ENCODE results near the gene VCX.
"Not testable (repeated sequence)": the region's sequence is repeated elsewhere in the genome, so short reads cannot be mapped to it uniquely, and the experiment has no call there.

VCX gene

DNA sequence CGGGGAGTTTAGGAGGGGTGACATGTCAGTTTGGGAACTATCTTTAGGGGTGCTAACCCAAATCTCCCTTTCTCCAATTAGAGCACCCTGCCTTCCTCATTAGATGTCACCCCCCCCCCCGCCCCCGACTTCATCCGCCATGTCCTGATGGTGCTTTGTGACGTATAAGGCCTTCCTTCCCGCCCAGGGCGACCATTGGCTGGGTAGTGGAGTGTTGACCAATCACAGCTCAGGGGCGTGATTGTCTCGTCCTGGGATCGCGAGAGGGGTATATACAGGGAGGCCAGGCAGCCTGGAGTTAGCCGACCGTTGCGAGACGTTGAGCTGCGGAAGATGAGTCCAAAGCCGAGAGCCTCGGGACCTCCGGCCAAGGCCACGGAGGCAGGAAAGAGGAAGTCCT, at the start of gene VCX:
Gene VCX (plus strand): TSS at position 301 of the 400 bp plus-strand sequence. CDS start 33 bp downstream, at position 334.
- DNase-seq (ENCODE audit: low spot score): not testable (repeated sequence)

DNA sequence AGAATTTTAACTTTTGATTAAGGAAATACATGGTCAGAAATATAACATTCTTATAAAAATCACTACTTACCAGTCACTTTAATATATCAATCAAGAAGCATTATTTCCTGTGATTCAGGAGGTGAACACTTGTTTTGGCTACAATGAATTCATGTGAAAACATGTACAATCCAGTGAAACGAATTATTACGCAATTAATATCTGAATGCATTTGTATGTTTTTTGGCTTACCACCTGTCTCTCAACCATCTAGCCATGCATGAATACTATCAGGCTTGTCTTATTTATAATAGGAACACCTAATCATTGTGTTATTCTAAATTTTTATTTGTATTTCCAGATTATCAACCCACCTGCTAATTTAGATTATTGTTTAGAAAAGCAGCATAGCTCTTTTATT, 44.6 kb upstream of the VCX start:
- no peak for DNase-seq (ENCODE audit: low spot score)

DNA sequence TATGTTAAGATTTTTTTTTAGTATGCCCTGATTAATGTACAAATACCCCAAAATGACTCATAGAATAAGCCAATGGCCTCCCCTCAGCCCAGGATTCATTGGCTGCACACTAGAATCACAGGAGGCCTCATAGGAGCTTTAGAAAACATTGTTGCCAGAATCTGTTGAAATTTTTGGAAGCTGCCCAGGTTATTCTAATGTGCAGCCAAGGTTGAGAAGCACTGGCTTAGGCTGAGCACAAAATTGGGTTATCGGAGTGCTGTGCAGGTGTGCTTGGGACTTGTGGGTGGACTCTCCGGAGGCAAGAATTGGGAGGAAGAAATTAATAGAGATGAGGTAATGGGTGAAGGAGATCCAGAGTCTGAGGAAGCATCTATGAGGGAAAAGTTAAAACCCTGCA, 41.3 kb upstream of the VCX start:
- DNase-seq (ENCODE audit: low spot score): no peak

DNA sequence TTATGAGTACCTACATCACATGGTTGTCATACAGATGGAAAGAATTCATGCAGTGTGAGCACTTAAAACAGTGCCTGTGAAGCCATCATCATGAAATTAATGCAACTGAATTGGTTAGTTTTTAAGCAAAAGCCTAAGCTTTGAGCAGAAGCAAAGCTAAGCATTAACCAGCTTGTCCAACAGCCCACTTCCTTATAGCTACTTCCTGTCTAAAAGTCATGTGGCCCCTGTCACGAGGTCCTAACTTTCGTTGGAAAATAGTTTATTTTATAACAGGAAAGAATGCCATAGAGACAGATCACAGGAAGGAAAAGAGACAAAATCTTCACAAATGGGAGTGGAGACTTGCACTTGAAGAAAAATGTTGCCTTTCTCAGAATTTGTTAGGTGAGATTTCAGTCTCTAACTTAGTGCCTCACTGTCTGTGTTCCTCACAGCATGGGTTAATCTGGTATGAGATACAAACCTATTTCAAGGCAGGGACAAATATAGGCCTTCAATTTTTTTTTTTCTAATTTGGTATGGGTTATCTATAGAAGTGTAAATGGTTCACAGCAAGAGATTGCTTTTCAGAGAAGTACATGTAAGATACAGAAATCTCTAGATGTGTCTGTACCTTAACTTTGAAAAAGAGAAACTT, 27.7 kb upstream of the VCX start:
- DNase-seq (ENCODE audit: low spot score): no peak

DNA sequence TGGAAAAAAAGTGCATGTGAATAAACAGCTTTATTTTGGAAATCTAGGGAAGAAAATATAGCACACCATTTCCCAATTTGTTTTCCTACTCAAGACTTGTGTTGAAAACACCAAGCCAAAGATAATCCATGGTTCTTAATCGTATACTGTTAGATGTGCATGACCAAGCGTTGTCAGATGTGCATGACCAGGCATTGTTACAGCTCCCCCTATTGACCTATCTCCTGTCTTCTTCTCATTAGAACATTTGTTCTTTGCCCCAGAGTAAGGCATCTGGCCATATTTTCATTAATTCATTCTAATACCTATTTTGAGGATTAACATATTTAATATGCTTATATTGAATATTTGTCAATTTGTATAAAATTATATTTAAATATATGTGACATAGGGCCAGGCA, 14.4 kb upstream of the VCX start:
- no peak for DNase-seq (ENCODE audit: low spot score)

DNA sequence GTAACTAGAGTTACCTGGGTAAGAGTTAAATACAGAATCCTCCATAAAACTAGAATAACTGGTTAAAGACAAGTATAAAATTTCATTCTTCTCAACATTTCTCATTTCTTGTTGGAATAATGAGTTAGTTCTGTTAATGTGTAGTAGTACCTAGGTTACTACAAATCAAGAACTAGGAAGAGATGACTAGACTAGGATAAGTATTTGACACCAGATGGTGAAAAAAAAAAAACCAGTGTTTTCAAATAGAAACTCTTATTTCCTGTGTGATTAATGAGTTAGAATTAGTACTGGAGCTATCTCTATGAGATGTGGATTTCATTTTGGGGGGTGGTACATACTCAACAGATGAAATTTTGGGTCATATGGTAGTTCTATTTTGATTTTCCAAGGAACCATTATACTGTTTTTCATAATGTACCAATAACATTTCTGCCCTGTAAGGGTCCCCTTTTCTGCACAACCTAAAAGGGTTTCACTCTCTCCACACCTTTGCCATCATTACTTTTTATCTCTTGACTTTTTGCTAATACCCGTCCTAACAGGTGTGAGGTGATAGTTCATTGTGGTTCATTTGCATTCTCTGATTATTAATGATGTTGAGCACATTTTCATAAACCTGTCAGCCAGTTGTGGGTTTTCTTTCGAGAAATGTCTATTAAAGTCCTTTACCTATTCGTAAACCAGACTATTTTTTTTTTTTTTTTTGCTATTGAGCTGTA, 1.7 kb upstream of the VCX start:
- no peak for DNase-seq (ENCODE audit: low spot score)

DNA sequence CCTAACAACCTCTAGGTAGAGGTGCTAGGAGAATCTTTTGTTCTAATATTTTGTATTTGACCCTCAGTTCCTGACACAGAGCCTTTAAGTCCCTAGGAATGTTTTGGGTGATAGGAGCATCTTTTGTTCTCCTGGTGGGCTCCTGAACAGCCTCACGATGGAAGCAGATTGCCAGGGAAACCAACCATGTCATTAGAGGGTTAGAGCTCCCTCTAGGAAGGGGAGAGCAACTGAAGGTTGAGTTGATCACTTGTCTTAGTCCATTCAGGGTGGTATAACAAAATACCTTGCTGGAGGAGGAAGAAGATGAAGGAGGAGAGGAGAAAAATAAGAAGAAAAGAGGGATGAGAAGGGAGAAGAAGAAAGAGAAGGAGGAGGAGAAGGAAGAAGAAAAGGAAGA, 9.2 kb downstream of the VCX start:
- no peak for DNase-seq (ENCODE audit: low spot score)

DNA sequence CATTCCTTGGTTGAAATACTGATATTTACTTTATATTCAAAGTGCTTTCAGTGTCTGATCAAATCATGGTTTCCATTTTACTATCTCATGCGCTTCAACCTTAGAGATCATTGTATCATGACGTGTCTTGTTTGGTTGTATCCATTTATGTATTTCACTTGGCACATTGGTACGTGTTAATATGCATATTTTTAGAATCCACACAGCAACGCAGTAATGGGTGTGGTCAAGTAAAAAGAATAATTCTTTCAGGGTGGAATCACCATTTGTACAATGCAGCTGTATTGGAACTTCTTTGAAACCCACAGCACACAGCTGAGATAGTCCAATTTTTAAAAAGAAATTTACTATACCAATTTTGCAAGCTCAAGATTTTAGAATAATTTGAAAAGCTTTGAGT, 29.1 kb downstream of the VCX start:
- DNase-seq (ENCODE audit: low spot score): no peak

DNA sequence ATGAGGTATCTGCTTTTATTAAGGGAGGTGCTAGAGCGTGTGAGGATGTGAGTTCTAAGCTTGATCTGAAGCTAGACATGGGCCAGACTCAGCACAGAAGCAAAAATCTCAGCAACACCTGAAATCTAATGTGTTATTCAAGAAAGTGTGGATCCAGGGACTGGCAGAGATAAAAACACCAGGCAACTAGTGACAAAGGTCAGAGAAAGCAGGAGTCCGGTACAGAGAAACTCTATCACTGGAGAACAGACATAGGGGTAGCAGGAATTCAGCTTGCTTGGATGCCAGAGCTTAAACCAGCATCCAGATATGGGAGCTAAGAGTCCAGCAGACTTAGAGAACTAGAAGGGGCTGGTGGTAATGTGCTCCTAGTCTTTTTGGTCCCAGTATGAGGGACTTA, 34.0 kb downstream of the VCX start:
- no peak for DNase-seq (ENCODE audit: low spot score)

DNA sequence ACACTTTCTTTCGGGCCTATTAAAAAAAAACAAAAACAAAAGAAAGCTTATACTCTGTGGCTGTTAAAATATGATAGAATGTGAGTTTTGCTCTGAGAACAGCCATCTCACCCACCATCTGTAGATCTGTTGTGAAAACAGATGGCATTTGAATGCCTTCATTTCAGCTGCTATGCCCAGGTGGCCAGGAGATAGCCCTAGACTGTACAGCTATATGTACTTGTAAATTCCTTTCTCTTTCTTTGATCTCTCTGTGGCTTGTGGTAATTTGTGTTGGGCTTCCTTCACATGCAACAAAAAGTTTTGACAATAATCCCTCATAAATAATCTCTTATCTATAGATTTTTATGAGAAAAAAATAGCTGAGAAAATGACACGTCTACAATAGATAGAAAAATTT, 46.2 kb downstream of the VCX start:
- no peak for DNase-seq (ENCODE audit: low spot score)

DNA sequence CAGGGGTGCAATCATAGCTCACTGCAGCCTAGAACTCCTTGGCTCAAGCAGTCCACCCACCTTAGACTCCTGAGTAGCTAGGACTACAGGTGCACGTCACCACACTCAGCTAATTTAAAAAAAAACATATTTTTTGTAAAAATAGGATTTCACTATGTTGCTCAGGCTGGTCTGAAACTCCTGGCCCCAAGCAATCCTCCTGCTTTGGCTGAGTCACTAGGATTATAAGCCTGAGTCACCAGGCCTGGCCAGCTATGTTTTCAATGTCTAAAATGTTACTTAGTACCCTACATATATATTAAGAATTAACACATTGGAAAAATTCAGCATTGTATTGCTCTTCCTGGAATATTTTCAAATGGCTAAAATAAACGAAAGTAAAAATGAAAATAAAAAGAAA, 46.7 kb downstream of the VCX start:
- DNase-seq (ENCODE audit: low spot score): no peak

DNA sequence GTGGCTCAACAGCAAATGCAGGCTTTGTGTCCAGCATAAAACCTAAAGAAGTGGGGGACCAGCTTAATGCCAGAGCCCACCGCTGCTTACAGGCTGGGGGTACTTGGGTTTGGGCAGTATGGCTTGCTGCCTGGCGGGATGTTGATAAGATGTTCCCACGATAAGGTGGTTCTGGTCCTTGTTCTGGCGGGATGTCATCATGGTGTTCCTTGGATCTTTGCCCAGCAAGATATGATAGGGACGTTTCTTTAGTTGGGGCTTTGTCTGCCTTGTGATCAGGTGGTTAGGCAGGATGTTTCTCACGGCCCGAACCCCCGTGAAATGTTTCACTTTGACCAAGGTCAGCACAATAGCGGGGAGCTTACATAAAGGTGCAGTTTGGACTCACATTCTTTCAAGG, 49.0 kb downstream of the VCX start:
- no peak for DNase-seq (ENCODE audit: low spot score)
